ENCODE results near the gene ZNF595. TPM values are rescaled to one million over a fixed set of nuclear protein-coding genes. Genes with fewer than 3 reads are reported as not detected.

The ZNF595 gene
- total RNA-seq, 1 experiment from 2014 or later, result 29.0 TPM

GRCh38 chr4:124275-125081 is 71.4 kb downstream of the ZNF595 start, which contains the start of gene ZNF718:
Gene ZNF718 (plus strand): TSS chr4:124501. CDS start chr4:124671, 170 bp downstream.
- in situ Hi-C loops (cut with HindIII; ENCODE audit: low pct_unique_long_range_greater_than_20kb, low sequenced_read_pairs), result no loop called here
- DNase-seq (ENCODE audit: low read depth, low spot score), result peak; percentile 93

GRCh38 chr4:125091-125771 is 72.1 kb downstream of the ZNF595 start:
- DNase-seq (ENCODE audit: low read depth, low spot score), result peak; percentile 30
- in situ Hi-C loops (cut with HindIII; ENCODE audit: low pct_unique_long_range_greater_than_20kb, low sequenced_read_pairs), result no loop called here

GRCh38 chr4:125833-126232 is 72.7 kb downstream of the ZNF595 start:
- DNase-seq (ENCODE audit: low read depth, low spot score), result no peak
- in situ Hi-C loops (cut with HindIII; ENCODE audit: low pct_unique_long_range_greater_than_20kb, low sequenced_read_pairs), result no loop called here

- in situ Hi-C loops (cut with HindIII; ENCODE audit: low pct_unique_long_range_greater_than_20kb, low sequenced_read_pairs), result no loop called here
- DNase-seq (ENCODE audit: low read depth, low spot score), result no peak
These were observed 79.4 kb downstream of the ZNF595 start for GRCh38 chr4:132483-132882.

Other genes with a start within 250 kb of the ZNF595 start
- gene ZNF718, start 71.2 kb downstream of the ZNF595 start, total RNA-seq (2014; rRNA removed; shearing (Covaris generic)), result 1.5 and 3.4 TPM in 2 replicates